Measurements from ENCODE around the gene CT47C1. TPM values are rescaled to one million over a fixed set of nuclear protein-coding genes. Genes with fewer than 3 reads are reported as not detected.

Gene CT47C1
- total RNA-seq, 2 donors from 2014 or later, result not detected

DNA sequence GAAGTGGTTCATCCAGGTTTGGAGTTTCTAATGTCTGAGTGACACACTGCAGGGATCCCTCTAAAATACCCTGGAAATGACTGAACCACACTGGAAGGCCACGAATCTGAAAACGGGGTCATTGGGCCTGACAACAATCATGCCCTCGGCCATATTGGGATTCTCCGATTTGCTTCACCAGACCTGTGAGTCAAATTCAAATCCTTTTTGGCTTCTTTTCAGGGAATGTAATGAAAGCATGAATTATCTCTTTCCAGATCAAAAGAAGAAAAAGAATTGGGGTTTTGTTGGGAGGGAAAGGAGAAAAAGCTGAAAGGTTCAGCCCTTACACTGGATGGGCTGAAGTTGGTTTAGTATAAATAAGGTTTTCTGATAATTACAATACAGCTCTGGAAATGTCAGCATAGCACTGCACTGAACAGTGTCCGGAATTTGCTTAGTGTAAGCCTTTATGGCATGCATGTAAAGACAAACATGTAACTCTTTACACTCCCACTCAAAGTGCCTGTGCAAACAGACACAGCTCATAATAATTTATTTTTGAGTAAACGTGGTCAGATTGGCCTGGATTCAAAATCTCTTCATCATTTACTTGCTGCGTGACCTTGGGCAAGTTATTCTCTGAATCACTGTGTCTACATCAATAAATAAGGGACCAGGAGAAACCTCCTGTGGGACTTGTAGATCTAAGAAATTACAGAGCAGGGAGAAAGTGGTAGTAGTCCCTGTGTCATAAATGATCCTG, 21.4 kb downstream of the CT47C1 start:
- peaks cover 5% of the 10 kb centered on the region for H3K4me1 Mint-ChIP-seq
- H3K4me3 Mint-ChIP-seq, result no peak overlapping the region
- Histone ChIP-seq H3K4me3 (ENCODE audit: low read length) (no peak overlapping the region), H3K9ac (ENCODE audit: extremely low read depth, low read length, poor library complexity, severe bottlenecking) (no peak overlapping the region), H3K4me1 (ENCODE audit: control insufficient read depth, insufficient read depth, low read length) (no peaks in the 10 kb centered on the region), H3K27me3 (ENCODE audit: control insufficient read depth, insufficient read depth, low read length, poor library complexity, severe bottlenecking) (no peaks in the 10 kb centered on the region), H3K9me3 (ENCODE audit: control insufficient read depth, low read length) (no peaks in the 10 kb centered on the region), H3K36me3 (ENCODE audit: control insufficient read depth, insufficient read depth, low read length) (no peaks in the 10 kb centered on the region), H3K27ac (ENCODE audit: low read depth, low read length) (no peak overlapping the region)
- WGBS, 2 experiments (ENCODE audit: insufficient coverage in 1 of 2, insufficient read length in 1 of 2), result 86 to 89% methylated on average over 2 to 7 of the region's 7 CpGs
- DNase-seq, result no peak
- TF ChIP-seq, protein P1, sequence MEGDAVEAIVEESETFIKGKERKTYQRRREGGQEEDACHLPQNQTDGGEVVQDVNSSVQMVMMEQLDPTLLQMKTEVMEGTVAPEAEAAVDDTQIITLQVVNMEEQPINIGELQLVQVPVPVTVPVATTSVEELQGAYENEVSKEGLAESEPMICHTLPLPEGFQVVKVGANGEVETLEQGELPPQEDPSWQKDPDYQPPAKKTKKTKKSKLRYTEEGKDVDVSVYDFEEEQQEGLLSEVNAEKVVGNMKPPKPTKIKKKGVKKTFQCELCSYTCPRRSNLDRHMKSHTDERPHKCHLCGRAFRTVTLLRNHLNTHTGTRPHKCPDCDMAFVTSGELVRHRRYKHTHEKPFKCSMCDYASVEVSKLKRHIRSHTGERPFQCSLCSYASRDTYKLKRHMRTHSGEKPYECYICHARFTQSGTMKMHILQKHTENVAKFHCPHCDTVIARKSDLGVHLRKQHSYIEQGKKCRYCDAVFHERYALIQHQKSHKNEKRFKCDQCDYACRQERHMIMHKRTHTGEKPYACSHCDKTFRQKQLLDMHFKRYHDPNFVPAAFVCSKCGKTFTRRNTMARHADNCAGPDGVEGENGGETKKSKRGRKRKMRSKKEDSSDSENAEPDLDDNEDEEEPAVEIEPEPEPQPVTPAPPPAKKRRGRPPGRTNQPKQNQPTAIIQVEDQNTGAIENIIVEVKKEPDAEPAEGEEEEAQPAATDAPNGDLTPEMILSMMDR (conservative IDR thresholded peaks at IDR 0.05), result no peak
- H3K27ac Mint-ChIP-seq, result no peak overlapping the region
- H3K27me3 Mint-ChIP-seq (ENCODE audit: insufficient read depth), result peaks cover 5% of the 10 kb centered on the region
- peaks cover 56% of the 10 kb centered on the region for H3K9me3 Mint-ChIP-seq
- H3K36me3 Mint-ChIP-seq (ENCODE audit: low read depth), result no peaks in the 10 kb centered on the region

- Mint-ChIP-seq H3K36me3 (ENCODE audit: low read depth) (no peaks in the 10 kb centered on the region), H3K27me3 (ENCODE audit: insufficient read depth) (no peaks in the 10 kb centered on the region), H3K27ac (no peak overlapping the region), H3K9me3 (peaks cover 54% of the 10 kb centered on the region), H3K4me1 (peaks cover 5% of the 10 kb centered on the region), H3K4me3 (no peak overlapping the region)
- Histone ChIP-seq H3K4me3 (ENCODE audit: low read length) (no peak overlapping the region), H3K4me1 (ENCODE audit: control insufficient read depth, insufficient read depth, low read length) (no peaks in the 10 kb centered on the region), H3K27me3 (ENCODE audit: control insufficient read depth, insufficient read depth, low read length, poor library complexity, severe bottlenecking) (no peaks in the 10 kb centered on the region), H3K9me3 (ENCODE audit: control insufficient read depth, low read length) (no peaks in the 10 kb centered on the region), H3K27ac (ENCODE audit: low read depth, low read length) (no peak overlapping the region), H3K9ac (ENCODE audit: extremely low read depth, low read length, poor library complexity, severe bottlenecking) (no peak overlapping the region), H3K36me3 (ENCODE audit: control insufficient read depth, insufficient read depth, low read length) (no peaks in the 10 kb centered on the region)
- WGBS, 2 experiments (ENCODE audit: insufficient coverage in 1 of 2, insufficient read length in 1 of 2), result 84% methylated on average over 3 of the region's 3 CpGs; no CpG with 5 or more reads in 1 of the 2 experiments
- TF ChIP-seq, protein P1 (conservative IDR thresholded peaks at IDR 0.05), result peak; percentile 45
- DNase-seq, result no peak
Observed at GRCh38 chrX:119094819-119095218, 22.0 kb downstream of the CT47C1 start.

DNA sequence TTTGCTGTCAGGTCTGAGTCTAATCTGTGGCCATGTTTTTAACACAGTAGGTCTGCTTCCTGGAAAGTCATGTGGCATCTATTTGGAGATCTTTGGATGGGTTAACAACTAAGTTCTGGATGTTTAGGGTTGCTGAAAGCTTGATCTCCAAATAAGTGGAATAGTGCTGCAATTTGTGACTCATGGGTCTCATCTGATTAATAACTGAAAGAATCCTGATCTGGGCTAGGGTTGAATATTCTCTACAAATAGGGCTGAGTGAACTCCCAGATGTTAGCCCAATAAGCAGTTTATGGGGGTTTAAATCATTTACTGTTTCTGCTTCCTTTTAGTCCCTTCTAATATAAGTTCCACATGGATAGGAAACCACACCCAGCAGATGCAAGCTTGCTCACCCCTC, 23.1 kb downstream of the CT47C1 start:
- Histone ChIP-seq H3K9ac (ENCODE audit: extremely low read depth, low read length, poor library complexity, severe bottlenecking) (no peak overlapping the region), H3K4me1 (ENCODE audit: control insufficient read depth, insufficient read depth, low read length) (no peaks in the 10 kb centered on the region), H3K36me3 (ENCODE audit: control insufficient read depth, insufficient read depth, low read length) (no peaks in the 10 kb centered on the region), H3K27ac (ENCODE audit: low read depth, low read length) (no peak overlapping the region), H3K4me3 (ENCODE audit: low read length) (no peak overlapping the region), H3K27me3 (ENCODE audit: control insufficient read depth, insufficient read depth, low read length, poor library complexity, severe bottlenecking) (no peaks in the 10 kb centered on the region), H3K9me3 (ENCODE audit: control insufficient read depth, low read length) (no peaks in the 10 kb centered on the region)
- H3K9me3 Mint-ChIP-seq, result peaks cover 53% of the 10 kb centered on the region
- no peaks in the 10 kb centered on the region for H3K36me3 Mint-ChIP-seq (ENCODE audit: low read depth)
- no peaks in the 10 kb centered on the region for H3K27me3 Mint-ChIP-seq (ENCODE audit: insufficient read depth)
- no peak overlapping the region for H3K4me3 Mint-ChIP-seq
- TF ChIP-seq, protein P1 (conservative IDR thresholded peaks at IDR 0.05), result no peak
- no peak overlapping the region for H3K27ac Mint-ChIP-seq
- DNase-seq, result no peak
- H3K4me1 Mint-ChIP-seq, result peaks cover 5% of the 10 kb centered on the region
